ENCODE data around the gene SRCIN1.

Gene SRCIN1

GRCh38 chr17:38617967-38618760 is 12.4 kb upstream of the SRCIN1 start:
- DNase-seq (ENCODE audit: low read depth in 2 of 2): no peak

DNA sequence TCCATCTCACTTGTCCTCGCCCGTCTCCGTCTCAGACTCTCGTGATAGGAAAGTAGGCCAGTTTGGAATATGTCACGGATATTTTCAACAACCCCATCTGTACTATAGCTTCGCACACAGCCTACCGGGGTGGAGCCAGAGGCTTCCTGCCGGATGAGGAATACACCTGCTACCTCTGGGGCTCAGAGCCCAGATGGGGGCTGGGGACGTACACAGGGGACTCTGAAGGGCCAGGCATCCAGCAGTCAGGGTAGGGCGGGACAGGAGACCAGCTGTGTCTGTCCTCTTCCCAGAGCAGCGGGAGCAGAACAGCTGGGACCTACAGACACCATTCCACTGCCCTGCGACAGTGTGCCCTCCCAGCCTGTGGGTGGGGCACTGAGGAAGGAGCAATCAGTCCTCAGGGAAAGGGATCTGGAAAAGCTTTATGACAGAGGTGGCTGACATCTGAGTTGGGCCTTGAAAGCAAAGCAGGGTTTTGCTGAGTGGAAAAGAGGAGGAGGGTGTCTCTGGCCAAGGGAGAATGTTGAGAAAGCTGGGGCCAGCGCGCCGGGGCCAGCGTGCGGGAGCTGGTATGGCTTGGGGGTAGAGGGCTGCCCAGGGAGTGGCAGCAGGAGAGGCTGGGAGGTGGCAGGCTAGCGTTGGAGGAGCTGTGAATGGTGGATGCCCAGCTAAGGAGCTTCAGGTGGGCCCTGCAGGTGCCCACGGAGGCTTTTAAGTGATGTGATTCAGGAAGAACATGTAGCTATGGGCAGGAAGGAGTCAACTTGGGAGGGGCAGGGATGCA is 11.5 kb upstream of the SRCIN1 start:
- no peak for DNase-seq (ENCODE audit: low read depth in 2 of 2)

GRCh38 chr17:38616361-38616760 is 10.6 kb upstream of the SRCIN1 start:
- no peak for DNase-seq (ENCODE audit: low read depth in 2 of 2)

DNA sequence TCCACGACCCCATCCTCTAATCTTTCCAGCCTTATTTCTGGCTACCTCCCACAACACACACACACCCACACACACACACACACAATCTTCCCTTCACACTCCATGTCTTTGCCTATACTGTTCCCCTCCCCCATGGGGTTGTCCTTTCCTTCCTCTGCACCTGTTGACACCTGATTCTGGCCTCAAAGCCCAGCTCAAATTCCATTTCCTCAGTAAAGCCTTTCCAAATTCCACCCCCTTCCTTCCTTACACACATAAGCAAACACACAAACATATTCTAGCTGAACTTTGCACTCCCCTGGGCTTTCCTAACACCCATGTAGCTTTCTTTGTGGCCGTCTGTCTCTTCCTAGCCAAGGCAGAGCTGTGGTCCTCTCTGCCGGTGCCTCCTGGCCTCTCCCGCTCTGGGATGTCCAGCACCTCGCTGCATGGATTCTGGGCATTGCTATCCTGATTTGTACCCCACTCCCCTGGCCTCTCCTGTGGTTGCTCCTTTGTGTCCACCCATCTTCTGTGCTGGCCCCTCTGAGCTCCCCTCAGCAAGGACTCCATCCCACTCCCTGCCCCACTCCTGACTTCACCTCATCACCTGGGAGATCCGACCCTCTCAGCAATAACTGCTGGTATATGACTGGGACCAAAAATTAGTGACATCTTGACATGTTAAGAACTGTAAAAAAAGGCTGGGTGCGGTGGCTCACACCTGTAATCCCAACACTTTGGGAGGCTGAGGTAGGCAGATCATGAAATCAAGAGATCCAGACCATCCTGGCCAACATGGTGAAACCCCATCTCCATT is 8.4 kb upstream of the SRCIN1 start:
- no peak for DNase-seq (ENCODE audit: low read depth in 2 of 2)

- DNase-seq (ENCODE audit: low read depth in 2 of 2): no peak
These were observed 7.8 kb upstream of the SRCIN1 start for GRCh38 chr17:38613525-38613980.

- DNase-seq (ENCODE audit: low read depth in 2 of 2): no peak
These were observed 6.2 kb upstream of the SRCIN1 start for GRCh38 chr17:38611872-38612376.

DNA sequence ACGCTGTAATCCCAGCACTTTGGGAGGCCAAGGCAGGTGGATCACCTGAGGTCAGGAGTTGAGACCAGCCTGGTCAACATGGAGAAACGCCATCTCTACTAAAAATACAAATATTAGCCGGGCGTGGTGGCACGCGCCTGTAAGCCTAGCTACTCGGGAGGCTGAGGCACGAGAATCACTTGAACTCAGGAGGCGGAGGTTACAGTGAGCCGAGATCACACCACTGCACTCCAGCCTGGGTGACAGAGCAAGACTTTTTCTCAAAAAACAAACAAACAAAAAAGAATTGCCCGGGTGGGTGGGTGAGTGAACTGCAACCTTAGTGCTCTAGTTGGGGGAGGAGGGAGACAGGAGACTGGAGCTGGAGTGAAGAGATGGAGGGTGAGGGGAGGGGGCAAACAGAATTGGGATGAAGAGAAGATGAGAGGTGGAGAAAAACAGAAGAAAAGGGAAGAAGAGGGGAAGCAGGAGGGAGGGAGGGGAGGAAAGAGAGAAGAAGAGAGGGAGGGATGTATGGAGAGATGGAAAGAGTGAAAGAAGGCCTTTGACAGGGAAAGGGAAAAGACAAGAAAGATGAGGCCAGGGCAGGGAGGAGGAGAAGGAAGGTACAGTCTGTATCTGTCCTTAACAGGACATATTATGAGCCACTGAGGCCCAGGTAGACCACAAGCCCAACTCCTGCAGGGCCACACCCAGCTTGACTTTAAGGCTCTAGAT is 5.5 kb upstream of the SRCIN1 start:
- DNase-seq (ENCODE audit: low read depth in 2 of 2): no peak

- no peak for DNase-seq (ENCODE audit: low read depth in 2 of 2)
These were observed 3.7 kb upstream of the SRCIN1 start for GRCh38 chr17:38609280-38610031.

DNA sequence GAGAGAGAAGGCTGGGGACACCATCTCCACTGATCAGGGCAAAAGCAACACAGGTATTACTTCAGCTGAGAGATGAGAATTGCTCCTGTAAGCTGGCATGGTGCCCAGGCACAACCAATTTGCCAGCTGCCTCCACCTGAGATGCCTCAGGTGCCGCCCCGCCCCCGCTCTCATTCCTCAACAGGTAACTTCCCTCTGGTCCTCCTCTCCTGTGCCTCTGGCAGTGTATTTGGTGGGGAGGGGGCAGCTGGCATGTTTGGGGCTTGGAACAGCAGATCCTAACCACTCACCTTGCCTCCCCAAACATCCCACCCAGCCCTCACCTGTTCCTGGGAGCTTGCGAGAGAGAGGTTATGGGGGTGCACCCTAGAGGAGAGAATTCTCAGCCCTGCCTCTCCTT is 2.9 kb upstream of the SRCIN1 start:
- DNase-seq (ENCODE audit: low read depth in 2 of 2): no peak

DNA sequence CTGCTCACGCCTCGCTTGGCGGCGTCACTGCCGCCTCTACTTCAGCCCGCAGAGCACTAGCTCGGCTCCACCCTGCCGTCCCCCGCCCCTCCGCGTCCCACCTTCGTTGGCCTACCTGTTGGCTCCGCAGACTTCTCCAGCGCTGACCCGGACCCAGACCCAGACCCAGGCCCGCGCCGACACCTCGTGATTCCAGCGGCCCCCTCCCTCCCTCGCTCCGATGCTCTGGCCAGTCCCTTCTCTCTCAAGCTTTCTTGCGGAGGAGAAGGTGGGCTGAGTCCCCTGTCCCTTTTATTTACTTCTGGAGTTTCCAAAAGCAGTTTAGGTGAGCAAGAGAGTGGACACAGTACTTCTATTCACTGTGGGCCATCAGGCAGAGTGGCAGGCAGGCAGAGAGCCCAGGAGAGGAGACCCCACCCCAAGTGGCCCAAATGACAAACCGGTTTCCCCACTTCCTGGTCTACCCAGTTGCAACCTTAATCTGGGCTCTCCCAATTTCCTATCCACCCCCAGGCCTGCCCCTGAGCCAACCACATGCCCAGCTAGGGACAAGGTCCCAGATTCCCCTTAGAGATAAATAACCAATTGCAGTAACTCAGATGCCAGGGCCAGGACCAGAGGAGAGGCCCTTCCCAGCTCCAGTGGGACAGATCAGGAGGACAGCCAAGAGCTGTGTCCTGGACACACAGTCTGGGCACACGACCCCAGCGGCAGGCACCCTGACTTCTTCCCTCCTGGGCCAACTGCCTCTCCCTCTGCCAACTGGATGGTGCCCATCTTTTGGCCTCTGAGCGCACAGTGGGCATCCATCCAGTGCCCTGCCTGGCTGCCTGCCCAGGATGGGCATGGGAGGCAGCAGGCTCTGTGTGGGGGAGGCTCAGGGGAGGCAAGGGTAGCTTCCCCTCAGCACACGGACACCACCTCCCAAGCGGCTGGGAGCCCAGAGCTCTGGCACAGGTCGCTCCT is 1.2 kb upstream of the SRCIN1 start:
- DNase-seq (ENCODE audit: low read depth in 2 of 2): no peak

GRCh38 chr17:38605411-38605840 is 326 bp downstream of the SRCIN1 start:
- DNase-seq (ENCODE audit: low read depth in 2 of 2): no peak

- no peak for DNase-seq (ENCODE audit: low read depth in 2 of 2)
These were observed 1.0 kb downstream of the SRCIN1 start for GRCh38 chr17:38604479-38605403.

- DNase-seq (ENCODE audit: low read depth in 2 of 2): no peak
These were observed 1.8 kb downstream of the SRCIN1 start for GRCh38 chr17:38603786-38604478.

GRCh38 chr17:38602956-38603785 is 2.6 kb downstream of the SRCIN1 start:
- no peak for DNase-seq (ENCODE audit: low read depth in 2 of 2)

DNA sequence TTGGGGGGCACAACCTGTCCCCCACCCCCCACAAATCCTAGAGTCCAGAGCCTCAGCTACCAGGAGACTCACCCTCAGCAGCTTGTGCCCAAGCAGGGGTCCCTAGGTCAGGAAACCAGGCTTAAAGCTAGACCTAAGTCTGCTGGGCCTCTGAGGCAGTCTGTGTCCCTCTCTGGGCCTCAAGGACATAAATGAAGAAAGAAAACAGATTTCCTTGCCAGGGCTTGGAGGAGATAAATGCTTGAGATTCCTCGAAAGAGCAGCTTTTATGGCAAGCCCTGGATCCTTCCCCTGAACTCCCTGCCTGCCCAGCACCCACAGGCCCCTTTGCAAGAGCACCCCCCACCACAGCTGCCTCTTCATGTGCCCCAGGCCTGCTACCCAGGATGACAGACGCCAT is 3.3 kb downstream of the SRCIN1 start:
- no peak for DNase-seq (ENCODE audit: low read depth in 2 of 2)

DNA sequence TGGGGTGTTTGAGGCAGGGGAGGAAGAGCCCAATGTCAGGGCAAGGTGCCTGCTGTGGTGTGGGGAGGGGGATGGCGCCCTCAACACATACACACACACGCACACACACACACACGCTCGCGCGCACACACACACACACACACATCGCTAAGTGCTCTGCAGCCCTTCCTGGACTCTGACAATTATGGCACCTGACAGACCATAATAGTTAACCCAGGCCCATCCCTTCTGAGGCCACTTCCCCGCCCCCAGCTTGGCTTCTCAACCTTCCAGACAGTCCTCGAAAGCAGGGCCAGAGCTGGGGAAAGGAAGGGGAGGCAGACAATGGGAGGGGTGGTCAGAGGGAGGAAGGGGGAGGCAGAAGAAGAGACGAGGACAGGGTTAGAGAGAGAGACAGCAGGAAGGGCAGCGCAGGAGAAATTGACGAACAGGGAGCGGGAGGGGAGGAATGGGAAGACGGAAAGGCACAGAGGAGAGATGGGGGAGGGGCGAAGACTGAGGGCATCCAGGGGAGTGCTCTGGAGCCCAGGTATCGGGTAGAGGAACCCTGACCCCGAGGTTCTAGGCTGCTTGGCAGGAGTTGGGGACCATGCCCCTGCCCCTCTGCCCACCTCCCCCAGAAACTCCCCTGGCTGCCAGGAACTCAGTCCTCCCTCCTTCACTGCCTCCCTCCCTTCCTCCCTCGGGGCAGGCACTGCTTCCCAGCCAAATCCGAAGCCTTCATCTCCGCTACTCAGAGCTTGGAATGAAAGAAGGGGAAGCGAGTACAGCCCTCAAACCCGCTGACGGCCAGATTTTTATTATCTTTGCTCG is 4.0 kb downstream of the SRCIN1 start:
- no peak for DNase-seq (ENCODE audit: low read depth in 2 of 2)

All from stimulated activated CD8-positive, alpha-beta memory T cell treated with anti-CD3 and anti-CD28 coated beads, Interleukin-7, amount 100 ng/mL, for 1 hour (primary cell).